Calu3 (cell line): Measurements from ENCODE around the gene MB21D2. TPM values are rescaled to one million over a fixed set of nuclear protein-coding genes. Genes with fewer than 3 reads are reported as not detected.
A peak's percentile ranks its signal among the peaks of the same experiment; 100 is the strongest.

ENCODE experiments used
- BruUV-seq: library from RNA; stranded (reverse); fragments of 400-500 nt; replicated peaks from 2 replicates; lab custom pipeline; 2021; lab: Mats Ljungman, UMichigan
- CTCF ChIA-PET: fragments of 300-600 bp; sonication (Branson Sonifier 250); formaldehyde crosslinking; loops from one replicate; lab custom pipeline; 2022; ENCODE audit warnings: antibody characterized with exemption; lab: Charles Lee
- DNase-seq: peaks from one replicate; pipeline ENCODE4 v3.0.0; 2022
- H3K27ac Mint-ChIP-seq: one replicate; pipeline ENCODE4 v1.8.0; 2022; ENCODE audit warnings: mixed read lengths; ENCODE audit not compliant: unreplicated experiment
- H3K27me3 Mint-ChIP-seq: one replicate; pipeline ENCODE4 v1.8.0; 2022; ENCODE audit warnings: mixed read lengths; ENCODE audit not compliant: unreplicated experiment
- H3K36me3 Mint-ChIP-seq: one replicate; pipeline ENCODE4 v1.8.0; 2022; ENCODE audit warnings: mild to moderate bottlenecking, moderate library complexity, mixed read lengths; ENCODE audit not compliant: insufficient read depth, unreplicated experiment
- H3K4me1 Mint-ChIP-seq: one replicate; pipeline ENCODE4 v1.8.0; 2022; ENCODE audit warnings: mild to moderate bottlenecking, low read depth, mixed read lengths; ENCODE audit not compliant: unreplicated experiment
- H3K4me3 Mint-ChIP-seq: one replicate; pipeline ENCODE4 v1.8.0; 2022; ENCODE audit warnings: mild to moderate bottlenecking, low read depth, moderate library complexity, mixed read lengths; ENCODE audit not compliant: unreplicated experiment
- H3K9me3 Mint-ChIP-seq: one replicate; pipeline ENCODE4 v1.8.0; 2022; ENCODE audit warnings: low read depth, mixed read lengths; ENCODE audit not compliant: unreplicated experiment
- intact Hi-C: fragments of 100-400 bp; cut with micrococcal nuclease; formaldehyde crosslinking; loops from one replicate; pipeline ENCODE4 v1.10.0; 2022; ENCODE audit not compliant: unreplicated experiment
- total RNA-seq: library from RNA; stranded (reverse); gene quantifications from 2 replicates; pipeline ENCODE4 v1.2.3, GENCODE V29; 2022
- TF ChIP-seq, protein P1 (sequence below): fragments of 200-600 bp; IDR thresholded peaks from one replicate; pipeline ENCODE4 v1.8.0; 2022; ENCODE audit warnings: antibody characterized with exemption; ENCODE audit not compliant: unreplicated experiment

The MB21D2 gene
- total RNA-seq, 1 experiment from 2014 or later = 11.9 TPM

DNA sequence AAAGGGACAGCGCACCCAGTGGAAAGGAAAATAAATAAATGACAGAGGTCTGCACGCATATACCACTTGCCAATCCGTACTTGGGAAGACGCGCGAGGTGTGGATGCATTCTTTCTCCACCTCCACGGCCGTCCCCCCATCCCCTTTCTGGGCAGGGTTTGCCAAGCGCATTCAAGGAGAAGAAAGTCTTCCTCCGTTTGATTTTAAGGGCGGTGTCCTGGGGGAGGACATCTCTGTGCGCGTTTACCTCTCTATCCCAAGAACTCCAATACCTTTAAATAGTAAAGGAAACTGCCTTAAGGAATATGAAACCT, 576 bp upstream of the MB21D2 start:
- CTCF ChIA-PET = interaction anchor here (0.6 to 4.9 kb wide), 13 partner anchors 10 to 123 kb away, joined by 3 to 35 read pairs (median 7); no protein-coding TSS in a partner anchor
- H3K9me3 Mint-ChIP-seq = no peaks in the 10 kb centered on the region
- H3K27me3 Mint-ChIP-seq = no peaks in the 10 kb centered on the region
- TF ChIP-seq, protein P1, sequence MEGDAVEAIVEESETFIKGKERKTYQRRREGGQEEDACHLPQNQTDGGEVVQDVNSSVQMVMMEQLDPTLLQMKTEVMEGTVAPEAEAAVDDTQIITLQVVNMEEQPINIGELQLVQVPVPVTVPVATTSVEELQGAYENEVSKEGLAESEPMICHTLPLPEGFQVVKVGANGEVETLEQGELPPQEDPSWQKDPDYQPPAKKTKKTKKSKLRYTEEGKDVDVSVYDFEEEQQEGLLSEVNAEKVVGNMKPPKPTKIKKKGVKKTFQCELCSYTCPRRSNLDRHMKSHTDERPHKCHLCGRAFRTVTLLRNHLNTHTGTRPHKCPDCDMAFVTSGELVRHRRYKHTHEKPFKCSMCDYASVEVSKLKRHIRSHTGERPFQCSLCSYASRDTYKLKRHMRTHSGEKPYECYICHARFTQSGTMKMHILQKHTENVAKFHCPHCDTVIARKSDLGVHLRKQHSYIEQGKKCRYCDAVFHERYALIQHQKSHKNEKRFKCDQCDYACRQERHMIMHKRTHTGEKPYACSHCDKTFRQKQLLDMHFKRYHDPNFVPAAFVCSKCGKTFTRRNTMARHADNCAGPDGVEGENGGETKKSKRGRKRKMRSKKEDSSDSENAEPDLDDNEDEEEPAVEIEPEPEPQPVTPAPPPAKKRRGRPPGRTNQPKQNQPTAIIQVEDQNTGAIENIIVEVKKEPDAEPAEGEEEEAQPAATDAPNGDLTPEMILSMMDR = no peak
- H3K27ac Mint-ChIP-seq = peak overlapping the region; percentile 65
- BruUV-seq = no TSS peak
- intact Hi-C loops = loop anchor here (5.0 to 10.0 kb wide), 2 partner anchors 66 to 637 kb away; partner anchors contain the start of gene ATP13A4
- peak overlapping the region; percentile 93 for H3K4me3 Mint-ChIP-seq
- H3K36me3 Mint-ChIP-seq = peaks cover 28% of the 10 kb centered on the region
- no peak for DNase-seq
- peaks cover 55% of the 10 kb centered on the region for H3K4me1 Mint-ChIP-seq

DNA sequence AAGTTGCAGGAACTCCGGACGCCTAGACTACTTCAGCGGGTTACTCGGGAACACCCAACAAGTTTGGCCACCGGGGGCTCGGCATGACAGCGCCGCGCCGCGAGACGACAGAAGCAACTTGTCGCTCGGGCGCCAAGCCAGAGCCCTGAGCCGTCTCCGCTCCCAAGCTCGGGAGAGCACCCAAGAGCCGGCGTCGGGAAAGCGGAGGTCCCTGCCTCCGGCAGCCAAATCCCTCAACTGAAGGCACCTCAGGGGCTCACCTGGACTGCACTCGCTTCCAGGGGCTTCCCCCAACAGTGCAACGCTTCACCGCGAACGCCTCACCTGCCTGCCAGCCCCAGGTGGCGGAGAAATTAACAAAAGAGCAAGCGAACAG, 640 bp downstream of the MB21D2 start:
- peak; percentile 79 for DNase-seq
- TF ChIP-seq, protein P1 = no peak
- no peaks in the 10 kb centered on the region for H3K27me3 Mint-ChIP-seq
- H3K36me3 Mint-ChIP-seq = peaks cover 28% of the 10 kb centered on the region
- no peaks in the 10 kb centered on the region for H3K9me3 Mint-ChIP-seq
- peak overlapping the region; percentile 65 for H3K27ac Mint-ChIP-seq
- CTCF ChIA-PET = interaction anchor here (0.7 to 4.9 kb wide), 13 partner anchors 9 to 124 kb away, joined by 3 to 35 read pairs (median 7); no protein-coding TSS in a partner anchor
- H3K4me1 Mint-ChIP-seq = peaks cover 51% of the 10 kb centered on the region
- BruUV-seq = no TSS peak
- intact Hi-C loops = loop anchor here (1.0 to 10.0 kb wide), 5 partner anchors 28 to 638 kb away; partner anchors contain the start of gene ATP13A4
- peak overlapping the region; percentile 93 for H3K4me3 Mint-ChIP-seq

DNA sequence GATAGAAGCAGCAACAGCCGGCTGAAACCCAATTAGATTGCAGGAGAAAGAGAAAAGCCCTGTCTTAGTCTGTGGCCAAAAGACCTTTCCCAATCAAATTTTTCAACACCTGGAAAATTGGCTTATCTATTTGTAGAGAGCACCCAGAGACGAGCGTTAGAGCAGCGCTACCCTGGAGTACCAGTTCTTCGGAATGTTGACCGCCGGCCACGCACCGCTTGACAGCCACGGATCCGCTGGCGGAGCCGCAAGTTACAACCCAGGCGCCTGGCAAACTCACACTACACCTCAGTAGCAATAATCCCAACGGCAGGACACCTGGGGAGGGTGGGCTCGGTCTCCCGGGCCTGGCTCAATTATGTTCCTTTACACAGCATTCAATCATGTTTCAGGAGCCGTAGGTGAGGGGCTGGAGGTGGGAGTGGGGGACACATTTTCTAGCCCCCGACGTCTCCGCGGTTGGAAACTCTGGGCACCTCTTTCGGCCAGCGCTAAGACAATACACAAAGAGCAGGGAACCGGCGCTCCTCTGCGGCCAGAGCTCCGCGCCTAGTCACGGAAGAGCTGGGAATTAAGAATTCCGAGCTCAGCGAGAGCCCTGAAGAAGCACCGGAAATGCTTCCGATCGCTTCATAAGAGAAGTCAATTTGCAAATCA, 1.2 kb downstream of the MB21D2 start:
- Mint-ChIP-seq H3K4me3 (peak overlapping the region; percentile 93), H3K36me3 (peaks cover 28% of the 10 kb centered on the region), H3K4me1 (peaks cover 46% of the 10 kb centered on the region), H3K27me3 (no peaks in the 10 kb centered on the region), H3K27ac (peak overlapping the region; percentile 65), H3K9me3 (no peaks in the 10 kb centered on the region)
- intact Hi-C loops = loop anchor here (1.0 to 10.0 kb wide), 5 partner anchors 28 to 638 kb away; partner anchors contain the start of gene ATP13A4
- DNase-seq = peak; percentile 61
- TF ChIP-seq, protein P1 = no peak
- CTCF ChIA-PET = interaction anchor here (0.7 to 4.9 kb wide), 13 partner anchors 8 to 124 kb away, joined by 3 to 35 read pairs (median 7); no protein-coding TSS in a partner anchor
- BruUV-seq = TSS peak; percentile 27

DNA sequence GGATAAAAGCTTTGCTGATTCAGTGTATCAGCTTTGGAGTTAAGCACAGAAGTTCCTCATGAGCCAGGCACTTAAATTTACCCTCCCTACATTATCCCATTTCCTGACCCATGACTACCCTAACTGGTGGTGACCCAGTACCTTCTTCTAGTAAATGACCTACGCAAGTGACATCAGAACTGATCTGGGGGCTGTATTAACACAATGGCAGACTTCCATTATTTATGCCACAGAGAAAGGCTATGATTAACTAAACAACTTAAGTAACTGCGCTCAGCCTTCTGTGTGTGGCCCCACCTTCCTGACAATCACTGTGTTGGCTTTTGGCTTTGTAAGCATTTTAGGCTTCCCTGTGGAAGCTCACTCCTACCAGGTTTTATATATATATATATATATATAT, 1.9 kb downstream of the MB21D2 start:
- intact Hi-C loops = loop anchor here (1.0 to 10.0 kb wide), 6 partner anchors 18 to 639 kb away; partner anchors contain the start of gene ATP13A4
- Mint-ChIP-seq H3K36me3 (peaks cover 28% of the 10 kb centered on the region), H3K27me3 (no peaks in the 10 kb centered on the region), H3K27ac (peak overlapping the region; percentile 65), H3K9me3 (no peaks in the 10 kb centered on the region), H3K4me3 (peak overlapping the region; percentile 93), H3K4me1 (peaks cover 42% of the 10 kb centered on the region)
- DNase-seq = no peak
- CTCF ChIA-PET = interaction anchor here (0.8 to 4.9 kb wide), 13 partner anchors 8 to 102 kb away, joined by 3 to 35 read pairs (median 5); no protein-coding TSS in a partner anchor
- TF ChIP-seq, protein P1 = no peak
- BruUV-seq = no TSS peak
